GM21381 (cell line): ENCODE data around the gene FHIT.

Experiments
- ATAC-seq: cut with Tn5 transposase; IDR thresholded peaks from one replicate; pipeline ENCODE4 v1.9.1; 2021; ENCODE audit warnings: mild to moderate bottlenecking, moderate library complexity; ENCODE audit not compliant: unreplicated experiment

The FHIT gene

DNA sequence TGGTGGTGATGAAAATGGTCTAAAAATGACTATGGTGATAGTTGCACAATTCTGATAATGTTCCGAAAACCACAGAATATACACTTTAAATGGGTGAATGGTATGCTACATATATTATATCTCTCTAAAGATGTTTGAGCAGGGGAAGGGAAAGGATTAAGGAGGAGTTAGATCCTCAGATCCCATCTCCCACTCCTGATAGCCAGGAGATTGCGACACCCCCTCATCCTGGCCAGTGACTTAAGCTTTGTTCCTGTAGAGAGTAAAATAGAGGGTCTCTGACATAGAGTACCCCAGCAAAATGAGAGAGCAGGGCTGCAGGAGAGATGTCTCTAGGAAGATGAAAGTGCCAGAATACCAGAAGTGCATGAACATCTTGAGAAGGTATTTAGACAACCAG lies 984.8 kb downstream of the FHIT start:
- ATAC-seq = no peak

DNA sequence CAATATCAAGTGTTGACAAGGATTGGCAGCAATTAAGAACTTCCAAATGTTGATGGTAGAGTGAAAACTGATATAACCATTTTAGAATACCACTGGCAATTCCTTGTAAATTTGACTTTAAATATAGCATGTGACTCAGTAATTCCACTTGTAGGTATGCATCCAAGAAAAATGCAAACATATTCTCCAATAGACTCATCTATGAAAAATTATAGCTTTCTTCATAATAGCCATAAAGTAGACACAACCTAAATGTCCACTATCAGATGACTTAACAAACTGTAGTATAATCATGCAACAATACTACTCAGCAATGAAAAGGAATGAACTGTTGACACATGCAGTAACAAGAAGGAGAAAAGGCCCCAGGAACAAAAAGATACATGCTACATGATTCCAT lies 988.1 kb downstream of the FHIT start:
- ATAC-seq = no peak

- no peak for ATAC-seq
Observed at GRCh38 chr3:60262546-60262945, 988.7 kb downstream of the FHIT start.

GRCh38 chr3:60260546-60260945 lies 990.7 kb downstream of the FHIT start:
- no peak for ATAC-seq

GRCh38 chr3:60250810-60251209 lies 1000.4 kb downstream of the FHIT start:
- ATAC-seq = no peak

DNA sequence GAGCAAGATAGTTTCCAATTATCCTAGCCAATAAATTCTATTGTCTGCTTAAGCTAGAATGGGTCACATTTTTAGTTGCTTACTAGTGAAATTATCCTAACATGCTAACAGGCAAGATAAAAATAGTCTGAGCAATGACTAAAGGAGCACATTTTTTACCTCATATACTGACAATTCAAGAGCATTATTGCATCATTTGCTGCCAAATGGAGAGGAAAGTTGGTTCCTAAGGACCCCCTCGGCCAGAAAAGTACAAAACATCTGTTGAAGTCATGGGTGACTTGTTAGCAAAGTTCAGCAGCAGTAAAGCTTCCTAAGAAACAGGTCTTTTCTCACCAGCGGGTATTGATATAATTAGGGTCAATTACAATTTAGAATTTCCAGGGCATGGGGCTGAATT lies 1001.0 kb downstream of the FHIT start:
- ATAC-seq = no peak

DNA sequence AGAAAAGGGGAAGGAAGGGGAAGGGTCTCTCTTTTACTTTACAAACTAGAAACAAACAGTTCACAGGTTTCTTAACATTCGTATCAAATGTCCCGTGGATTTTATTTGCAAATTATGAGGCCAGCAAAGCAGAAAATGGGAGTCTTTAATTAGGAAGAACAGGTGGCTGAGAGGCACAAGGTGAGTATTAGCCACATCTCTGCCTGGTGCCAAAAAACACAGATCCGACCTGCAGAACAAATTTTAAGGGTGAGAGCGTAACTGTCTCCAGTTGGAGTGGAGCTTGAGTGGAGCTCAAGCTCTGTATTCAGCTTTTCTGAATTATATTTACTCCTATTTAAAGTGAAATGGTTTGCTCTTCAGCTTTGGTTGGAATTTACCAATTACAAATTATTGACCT lies 1004.9 kb downstream of the FHIT start:
- no peak for ATAC-seq

DNA sequence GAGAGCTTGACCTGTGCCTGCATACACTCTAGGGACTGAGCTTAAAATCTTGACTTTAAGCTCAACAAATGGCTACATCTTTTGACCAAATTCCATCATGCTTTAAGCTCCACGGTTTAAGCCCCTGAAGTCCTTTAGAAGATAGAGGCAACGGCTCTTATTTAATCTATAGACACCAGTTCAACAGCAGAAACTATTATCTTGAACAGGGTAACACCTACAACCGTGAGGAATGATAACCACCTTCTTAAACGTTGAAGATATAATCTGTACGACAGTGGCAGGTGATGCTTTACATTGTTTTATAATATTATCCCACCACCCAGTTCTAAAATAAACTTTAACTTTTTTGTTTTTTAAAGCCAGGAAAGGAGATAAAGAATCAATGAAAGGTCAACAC lies 1007.8 kb downstream of the FHIT start:
- ATAC-seq = no peak

DNA sequence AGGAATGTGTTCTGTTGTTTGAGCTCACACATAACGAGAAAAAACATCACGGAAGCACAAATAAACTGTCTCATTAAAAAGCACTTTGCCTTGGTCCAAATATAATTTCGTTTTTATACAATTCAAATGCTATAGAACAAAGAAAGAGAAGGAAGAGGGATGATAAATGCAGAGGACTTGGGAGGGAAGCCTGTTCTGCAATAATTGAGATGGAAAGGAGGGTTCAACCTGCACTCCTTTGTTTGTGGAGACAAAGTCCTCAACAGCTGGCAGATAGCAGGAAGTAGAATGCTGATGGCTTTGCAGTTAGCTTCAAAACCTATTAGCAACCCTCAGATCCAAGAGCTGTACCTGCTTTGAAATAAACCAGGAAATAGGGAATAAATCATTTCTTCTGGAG lies 1010.8 kb downstream of the FHIT start:
- ATAC-seq = no peak

DNA sequence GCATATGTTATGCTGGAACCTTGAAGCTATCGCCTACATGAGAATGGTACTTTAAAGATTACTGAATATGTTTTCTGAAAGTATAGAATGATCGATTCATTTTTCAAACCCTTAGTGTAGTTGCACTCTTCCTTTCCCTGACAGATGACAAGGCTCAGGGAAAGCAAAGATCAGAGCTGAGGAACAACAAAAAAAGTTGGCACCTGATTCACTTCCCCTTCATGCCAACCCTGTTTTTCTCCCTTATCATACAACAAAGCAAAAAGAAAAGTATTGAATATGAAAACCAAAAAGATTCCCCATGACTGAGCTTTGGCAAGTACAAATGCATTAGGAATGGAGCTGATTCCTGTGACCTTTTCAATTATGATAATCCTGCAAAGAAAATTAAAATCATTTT lies 1012.7 kb downstream of the FHIT start:
- ATAC-seq = no peak

DNA sequence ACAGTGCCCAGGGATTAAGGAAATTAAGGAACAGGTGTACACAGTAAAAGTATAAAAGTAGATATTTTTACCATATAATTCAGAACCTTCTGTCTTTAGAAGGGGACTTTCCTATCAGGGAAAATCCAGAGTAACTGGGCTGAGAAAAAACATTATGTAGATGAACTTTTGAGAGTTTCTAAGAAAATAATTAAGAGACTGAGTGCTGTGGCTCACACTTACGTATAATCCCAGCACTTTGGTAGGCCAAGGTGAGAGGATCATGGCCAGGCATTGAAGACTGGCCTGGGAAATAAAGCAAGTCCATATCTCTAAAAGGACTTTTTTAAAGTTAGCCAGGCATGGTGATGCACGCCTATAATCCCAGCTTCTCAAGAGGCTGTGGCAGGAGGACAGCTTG lies 1021.8 kb downstream of the FHIT start:
- no peak for ATAC-seq

- ATAC-seq = no peak
Observed at GRCh38 chr3:60228823-60229222, 1022.4 kb downstream of the FHIT start.

- ATAC-seq = no peak
Observed at GRCh38 chr3:60226912-60227311, 1024.3 kb downstream of the FHIT start.

DNA sequence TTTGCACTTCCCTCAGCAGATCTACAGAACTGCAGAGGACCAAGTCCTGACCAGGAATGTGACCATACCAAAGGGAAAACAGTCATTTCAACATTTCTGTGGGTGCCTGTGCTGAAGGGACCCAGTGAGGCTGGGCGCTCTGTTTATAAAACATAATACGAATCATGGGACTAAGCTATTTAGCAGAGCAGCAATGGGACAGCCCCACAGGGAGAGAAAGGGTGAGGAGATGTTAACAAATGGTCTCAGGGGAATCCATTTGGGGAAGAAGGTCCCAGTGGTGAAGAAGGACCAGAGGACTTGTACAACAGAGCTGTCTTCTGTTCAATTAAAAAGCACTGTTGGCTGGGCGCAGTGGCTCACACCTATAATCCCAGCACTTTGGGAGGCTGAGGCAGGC lies 1025.4 kb downstream of the FHIT start:
- ATAC-seq = no peak

DNA sequence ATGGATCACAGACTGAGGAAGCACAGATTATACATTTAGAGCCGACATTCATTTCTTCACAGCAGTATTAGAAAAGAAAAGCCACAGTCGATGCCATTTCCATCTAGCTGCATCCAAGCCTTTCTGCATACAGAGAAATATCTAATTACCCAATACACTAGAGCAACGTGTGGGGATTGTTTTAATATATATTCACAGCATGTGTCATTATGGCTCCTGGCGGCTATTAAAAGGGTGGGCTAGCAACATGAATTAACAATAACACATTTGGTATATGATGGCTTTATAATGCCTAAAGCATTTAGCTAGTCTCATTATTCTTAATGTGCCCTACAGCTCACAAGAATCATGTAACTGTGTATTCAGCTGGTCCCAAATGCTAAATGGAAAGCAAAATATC lies 1030.5 kb downstream of the FHIT start:
- ATAC-seq = no peak

DNA sequence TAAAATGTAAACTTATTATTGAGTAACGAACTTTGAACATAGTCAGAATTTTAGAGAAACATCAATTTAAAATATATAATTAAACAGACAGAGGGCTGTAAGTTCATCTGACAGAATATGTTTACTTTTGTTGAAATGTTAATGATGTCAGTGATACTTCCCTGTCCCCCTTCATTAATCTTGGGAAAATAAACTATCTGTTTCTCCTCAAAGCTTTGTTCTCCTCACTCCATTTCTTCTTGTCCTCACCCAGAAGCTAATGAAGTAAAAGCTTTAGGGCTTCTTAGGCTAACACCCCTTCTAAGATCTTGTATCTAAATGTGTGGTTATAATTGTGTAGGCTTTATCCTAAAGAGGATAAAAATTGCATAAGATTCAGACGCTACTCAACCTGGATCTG lies 1031.8 kb downstream of the FHIT start:
- ATAC-seq = no peak

DNA sequence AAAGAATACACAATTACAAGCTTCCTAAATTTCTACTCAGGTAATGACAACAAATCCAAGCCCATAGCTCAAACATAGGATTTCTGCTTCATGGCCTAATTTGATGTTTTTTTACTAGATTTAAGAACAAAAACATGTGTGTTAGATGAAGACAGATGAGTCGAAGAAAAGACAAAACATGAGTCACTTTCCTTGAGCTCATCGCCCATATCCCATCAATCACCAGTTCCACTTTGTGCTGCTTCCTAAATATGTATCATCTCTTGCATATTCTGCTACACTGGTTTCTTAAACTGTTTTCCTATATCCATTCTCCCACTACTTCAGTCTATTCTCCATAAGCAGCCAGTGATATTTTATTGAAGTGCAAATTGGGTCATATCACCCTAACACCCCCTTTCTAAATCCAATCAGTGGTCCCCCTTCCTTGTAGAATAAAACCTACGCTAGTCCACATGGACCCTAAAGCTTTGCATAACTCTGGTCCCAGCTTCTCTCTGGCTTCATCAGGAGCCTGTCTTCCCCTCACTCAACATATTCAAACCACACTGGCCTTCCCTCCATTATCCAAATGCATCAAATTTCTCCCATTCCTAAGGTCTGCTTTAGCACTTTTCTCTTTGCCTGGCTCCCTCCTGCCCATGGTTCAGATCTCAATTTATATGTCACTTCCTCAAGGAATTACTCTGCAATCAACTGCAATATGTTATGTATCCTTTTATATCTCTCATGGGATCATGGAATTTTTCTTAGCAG lies 1033.9 kb downstream of the FHIT start:
- ATAC-seq = no peak

- no peak for ATAC-seq
Observed at GRCh38 chr3:60216462-60217075, 1034.7 kb downstream of the FHIT start.

GRCh38 chr3:60215946-60216345 lies 1035.3 kb downstream of the FHIT start:
- no peak for ATAC-seq

- no peak for ATAC-seq
Observed at GRCh38 chr3:60207905-60208304, 1043.3 kb downstream of the FHIT start.

- no peak for ATAC-seq
Observed at GRCh38 chr3:60206206-60206605, 1045.0 kb downstream of the FHIT start.

DNA sequence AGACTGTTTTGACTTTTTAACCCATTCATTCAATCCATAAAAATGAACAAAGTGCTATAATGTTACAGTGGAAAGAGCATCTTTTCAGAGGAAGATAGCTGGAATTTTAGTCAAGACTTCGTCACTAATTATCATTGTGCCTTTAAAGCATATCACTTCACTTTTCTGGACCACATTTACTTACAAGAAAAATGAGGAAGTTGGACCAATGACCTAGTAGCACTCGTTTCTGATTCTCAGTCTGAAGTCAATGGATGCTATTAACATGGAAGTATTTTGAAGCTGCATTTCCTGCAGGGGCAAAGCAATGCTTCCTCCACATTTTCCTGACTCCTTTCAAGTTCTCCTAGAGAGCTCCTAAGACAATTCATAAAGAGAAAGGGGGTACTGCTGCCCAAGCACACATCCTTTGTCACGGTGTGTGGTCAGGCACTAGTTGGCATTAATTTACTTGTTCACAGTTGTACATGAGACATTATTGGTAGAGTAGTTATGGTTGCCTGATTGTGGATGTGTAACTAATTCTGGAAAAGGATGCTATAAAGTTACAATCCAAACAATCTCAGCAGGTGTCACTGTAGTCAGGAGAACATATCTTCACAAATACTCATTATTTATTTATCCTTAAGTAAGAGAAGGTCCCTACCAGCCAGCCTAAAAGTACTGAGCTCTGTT lies 1049.1 kb downstream of the FHIT start:
- ATAC-seq = no peak
